Right atrium auricular region (tissue), 2 donors: Measurements from ENCODE around the gene FUCA2. TPM values are rescaled to one million over a fixed set of nuclear protein-coding genes. Genes with fewer than 3 reads are reported as not detected.

Source experiments
- DNase-seq: peaks from one replicate; pipeline ENCODE4 v3.0.0-alpha.2; 2019; ENCODE audit warnings: low spot score
- H3K27ac ChIP-seq, 2 donors: fragments of 200-600 bp; sonication (generic); 1 replicate in 1 of 2; 2 replicates in 1 of 2; pipeline ENCODE4 v1.5.1; 2016 to 2019
- H3K27me3 ChIP-seq, 2 donors: fragments of 200-600 bp; sonication (generic); one replicate each; pipeline versions ENCODE4 v1.5.1 to v1.6.0; 2017 to 2019
- H3K36me3 ChIP-seq: fragments of 200-600 bp; sonication (generic); one replicate; pipeline ENCODE4 v1.5.1; 2016
- H3K4me1 ChIP-seq, 2 donors: fragments of 200-600 bp; sonication (generic); one replicate each; pipeline versions ENCODE4 v1.5.1 to v1.6.0; 2017 to 2019
- H3K4me3 ChIP-seq, 2 donors: fragments of 200-600 bp; sonication (generic); 1 replicate in 1 of 2; 2 replicates in 1 of 2; pipeline ENCODE4 v1.5.1; 2017 to 2019; ENCODE audit warnings: mild to moderate bottlenecking in 1 of 2, moderate library complexity in 1 of 2
- H3K9me3 ChIP-seq, 2 donors: fragments of 200-600 bp; sonication (generic); one replicate each; pipeline ENCODE4 v1.5.1; 2019
- CTCF ChIP-seq, 2 donors: fragments of 200-600 bp; sonication (generic); IDR thresholded peaks; one replicate each; pipeline ENCODE4 v1.5.1; 2019; ENCODE audit warnings: antibody characterized with exemption in 2 of 2
- total RNA-seq, 2 donors: library from RNA; depleted of rRNA; stranded (reverse); fragments of >200 nt; gene quantifications; one replicate each; pipeline ENCODE4 v1.1.0, GENCODE V29; 2016

FUCA2 gene
- total RNA-seq, 2 donors from 2014 or later = 17.3 to 27.3 TPM

- Histone ChIP-seq H3K36me3 (no peaks in the 10 kb centered on the region), H3K27ac (no peak overlapping the region), H3K4me1 (peaks cover 0 to 7% of the 10 kb centered on the region in 2 donors), H3K9me3 (no peaks in the 10 kb centered on the region), H3K4me3 (no peak overlapping the region), H3K27me3 (no peaks in the 10 kb centered on the region)
- DNase-seq = no peak
- no peak for TF ChIP-seq CTCF (IDR thresholded peaks at IDR 0.05)
Measured at GRCh38 chr6:143539106-143539505, 27.6 kb upstream of the FUCA2 start.

GRCh38 chr6:143538374-143538773 is 26.9 kb upstream of the FUCA2 start:
- no peaks in the 10 kb centered on the region for H3K9me3 ChIP-seq
- peaks cover 0 to 7% of the 10 kb centered on the region in 2 donors for H3K4me1 ChIP-seq
- DNase-seq = no peak
- H3K27me3 ChIP-seq = no peaks in the 10 kb centered on the region
- TF ChIP-seq CTCF (IDR thresholded peaks at IDR 0.05) = no peak
- H3K36me3 ChIP-seq = no peaks in the 10 kb centered on the region
- no peak overlapping the region for H3K27ac ChIP-seq
- no peak overlapping the region for H3K4me3 ChIP-seq

GRCh38 chr6:143536866-143537691 is 25.6 kb upstream of the FUCA2 start:
- Histone ChIP-seq H3K36me3 (no peaks in the 10 kb centered on the region), H3K4me3 (peak overlapping the region; percentile 45 to 64), H3K27me3 (no peaks in the 10 kb centered on the region), H3K9me3 (no peaks in the 10 kb centered on the region), H3K27ac (peak overlapping the region; percentile 58 to 63), H3K4me1 (peaks cover 0 to 7% of the 10 kb centered on the region in 2 donors)
- DNase-seq = no peak
- peak; percentile 41 to 60 for TF ChIP-seq CTCF (IDR thresholded peaks at IDR 0.05)

- no peaks in the 10 kb centered on the region for H3K27me3 ChIP-seq
- H3K36me3 ChIP-seq = no peaks in the 10 kb centered on the region
- no peaks in the 10 kb centered on the region for H3K9me3 ChIP-seq
- no peak for TF ChIP-seq CTCF (IDR thresholded peaks at IDR 0.05)
- peak overlapping the region in 1 of 2 donors; percentile 63 for H3K27ac ChIP-seq
- peak overlapping the region; percentile 45 to 64 for H3K4me3 ChIP-seq
- H3K4me1 ChIP-seq = peaks cover 0 to 7% of the 10 kb centered on the region in 2 donors
- no peak for DNase-seq
Measured at GRCh38 chr6:143536461-143536865, 24.9 kb upstream of the FUCA2 start.

- Histone ChIP-seq H3K27ac (no peak overlapping the region), H3K9me3 (no peaks in the 10 kb centered on the region), H3K36me3 (no peaks in the 10 kb centered on the region), H3K4me1 (peaks cover 0 to 7% of the 10 kb centered on the region in 2 donors), H3K27me3 (no peaks in the 10 kb centered on the region), H3K4me3 (no peak overlapping the region)
- no peak for DNase-seq
- no peak for TF ChIP-seq CTCF (IDR thresholded peaks at IDR 0.05)
Measured at GRCh38 chr6:143535189-143535614, 23.7 kb upstream of the FUCA2 start.
